Liver (tissue), 9 donors: Measurements from ENCODE around the gene TMF1. TPM values are rescaled to one million over a fixed set of nuclear protein-coding genes. Genes with fewer than 3 reads are reported as not detected.

Experiments used
- DNase-seq: peaks from one replicate; pipeline ENCODE4 v3.0.0-alpha.2; 2017; ENCODE audit warnings: low spot score
- H3K27ac ChIP-seq, 2 donors: one replicate each; pipeline ENCODE4 v1.7.0; 2013; ENCODE audit warnings: inconsistent platforms in 2 of 2, low read length in 2 of 2, control low read depth in 1 of 2, low read depth in 1 of 2, mild to moderate bottlenecking in 1 of 2
- H3K27me3 ChIP-seq, 4 donors: one replicate each; pipeline versions ENCODE4 v1.6.1 to v1.7.0; 2013; ENCODE audit warnings: low read length in 3 of 4, inconsistent platforms in 1 of 4, mild to moderate bottlenecking in 1 of 4, moderate library complexity in 1 of 4; ENCODE audit not compliant: control insufficient read depth in 4 of 4, insufficient read depth in 4 of 4
- H3K36me3 ChIP-seq, 4 donors: one replicate each; pipeline versions ENCODE4 v1.6.1 to v1.7.0; 2013; ENCODE audit warnings: low read length in 3 of 4, mild to moderate bottlenecking in 3 of 4, low read depth in 1 of 4, moderate library complexity in 1 of 4; ENCODE audit not compliant: control insufficient read depth in 4 of 4, insufficient read depth in 3 of 4
- H3K4me1 ChIP-seq, 4 donors: one replicate each; pipeline versions ENCODE4 v1.6.1 to v1.7.0; 2013; ENCODE audit warnings: low read length in 3 of 4, mild to moderate bottlenecking in 3 of 4, moderate library complexity in 1 of 4; ENCODE audit not compliant: control insufficient read depth in 4 of 4, insufficient read depth in 4 of 4
- H3K4me3 ChIP-seq, 3 donors: one replicate each; pipeline versions ENCODE4 v1.6.1 to v1.7.0; 2013; ENCODE audit warnings: low read length in 3 of 3, control low read depth in 1 of 3, low read depth in 1 of 3, mild to moderate bottlenecking in 1 of 3
- H3K9ac ChIP-seq, 2 donors: one replicate each; pipeline ENCODE4 v1.7.0; 2013; ENCODE audit warnings: low read length in 2 of 2, mild to moderate bottlenecking in 2 of 2, moderate library complexity in 2 of 2, control low read depth in 1 of 2, low read depth in 1 of 2
- H3K9me3 ChIP-seq, 4 donors: one replicate each; pipeline versions ENCODE4 v1.6.1 to v1.7.0; 2013; ENCODE audit warnings: low read length in 3 of 4; ENCODE audit not compliant: control insufficient read depth in 4 of 4
- CTCF ChIP-seq: fragments of 150-350 bp; IDR thresholded peaks from 2 replicates; pipeline ENCODE4 v1.5.1; 2017; ENCODE audit warnings: improper control_type of control experiment, low read depth, low read length; ENCODE audit not compliant: missing input control
- EGR1 ChIP-seq, 2 donors: IDR thresholded peaks; 2 replicates each; pipeline ENCODE4 v1.6.1; 2016 to 2018; ENCODE audit warnings: antibody characterized with exemption in 2 of 2, low read depth in 2 of 2
- FOXA2 ChIP-seq: IDR thresholded peaks from 2 replicates; pipeline ENCODE4 v1.6.1; 2016; ENCODE audit warnings: antibody characterized with exemption
- HNF4A ChIP-seq, 2 donors: conservative IDR thresholded peaks; 2 replicates each; pipeline ENCODE4 v1.6.1; 2016; ENCODE audit warnings: antibody characterized with exemption in 2 of 2, mild to moderate bottlenecking in 2 of 2
- JUND ChIP-seq, 2 donors: IDR thresholded peaks; 2 replicates each; pipeline ENCODE4 v1.6.1; 2016; ENCODE audit warnings: antibody characterized with exemption in 2 of 2
- RAD21 ChIP-seq, 2 donors: IDR thresholded peaks; 2 replicates each; pipeline ENCODE4 v1.6.1; 2016; ENCODE audit warnings: antibody characterized with exemption in 2 of 2, mild to moderate bottlenecking in 2 of 2
- SP1 ChIP-seq: IDR thresholded peaks from 2 replicates; pipeline ENCODE4 v1.6.1; 2018; ENCODE audit warnings: antibody characterized with exemption, mild to moderate bottlenecking
- TAF1 ChIP-seq: conservative IDR thresholded peaks from 2 replicates; pipeline ENCODE4 v1.6.1; 2016; ENCODE audit warnings: antibody characterized with exemption, mild to moderate bottlenecking
- YY1 ChIP-seq: IDR thresholded peaks from 2 replicates; pipeline ENCODE4 v1.6.1; 2016; ENCODE audit warnings: antibody characterized with exemption, mild to moderate bottlenecking
- ZBTB33 ChIP-seq: IDR thresholded peaks from 2 replicates; pipeline ENCODE4 v1.6.1; 2016; ENCODE audit warnings: antibody characterized with exemption
- WGBS: extraction: QIAGEN DNeasy Blood & Tissue Kit; methylation state at CpG from one replicate; pipeline ENCODE4 v1.1.7; 2013; 5-methylcytosine and 5-hydroxymethylcytosine counted together
- polyA plus RNA-seq, 2 donors: library from polyadenylated mRNA; stranded (reverse) in 1 of 2; unstranded in 1 of 2; fragments of 200-250 nt in 1 of 2; fragments of >200 nt in 1 of 2; fragmentation: Nextera tagmentation in 1 of 2; extraction: Ambion mirVana in 1 of 2; gene quantifications; one replicate each; pipeline versions ENCODE4 v1.2.1 to v1.2.3, GENCODE V29; 2013 to 2015
- total RNA-seq, 2 donors: library from RNA; depleted of rRNA; stranded (reverse); fragments of >200 nt; gene quantifications; one replicate each; pipeline ENCODE4 v1.2.3, GENCODE V29; 2014
- donor health status: healthy.
- donor health status: healthy.
- donor health status: healthy.
- donor health status: healthy.
- donor health status: healthy.

Gene TMF1
- total and polyA plus RNA-seq, 4 donors = 5.5 to 19.4 (median 8.6) TPM

- no peak for TF ChIP-seq RAD21 (IDR thresholded peaks at IDR 0.05)
- 72% methylated on average over 2 of the region's 2 CpGs for WGBS
- Histone ChIP-seq H3K4me3 (no peak overlapping the region), H3K27me3 (no peaks in the 10 kb centered on the region), H3K9ac (no peak overlapping the region), H3K9me3 (no peaks in the 10 kb centered on the region), H3K4me1 (peaks cover 7 to 37% (median 30%) of the 10 kb centered on the region in 4 donors), H3K27ac (no peak overlapping the region), H3K36me3 (no peaks in the 10 kb centered on the region)
- no peak for DNase-seq
These were observed 35.9 kb upstream of the TMF1 start for GRCh38 chr3:69088063-69088462.

- H3K9ac ChIP-seq = no peak overlapping the region
- H3K27ac ChIP-seq = no peak overlapping the region
- H3K4me3 ChIP-seq = no peak overlapping the region
- DNase-seq = no peak
- 89% methylated on average over 3 of the region's 3 CpGs for WGBS
- no peaks in the 10 kb centered on the region for H3K27me3 ChIP-seq
- no peaks in the 10 kb centered on the region for H3K36me3 ChIP-seq
- TF ChIP-seq YY1 (no peak), ZBTB33 (no peak), HNF4A (conservative IDR thresholded peaks at IDR 0.05) (no peak), EGR1 (IDR thresholded peaks at IDR 0.05; ENCODE audit: low read depth in 2 of 2) (no peak), JUND (IDR thresholded peaks at IDR 0.05) (no peak), FOXA2 (no peak), CTCF (no peak), SP1 (no peak)
- no peaks in the 10 kb centered on the region for H3K9me3 ChIP-seq
- peaks cover 7 to 33% (median 25%) of the 10 kb centered on the region in 4 donors for H3K4me1 ChIP-seq
These were observed 35.1 kb upstream of the TMF1 start for GRCh38 chr3:69087030-69087791.

- TF ChIP-seq TAF1 (no peak), RAD21 (IDR thresholded peaks at IDR 0.05) (no peak), SP1 (peak; percentile 9), HNF4A (conservative IDR thresholded peaks at IDR 0.05) (peak in 1 of 2 donors; percentile 9)
- Histone ChIP-seq H3K27me3 (no peaks in the 10 kb centered on the region), H3K36me3 (no peaks in the 10 kb centered on the region), H3K27ac (peak overlapping the region; percentile 85 to 94), H3K4me3 (peak overlapping the region; percentile 73 to 97 (median 83)), H3K4me1 (peaks cover 7 to 22% (median 15%) of the 10 kb centered on the region in 4 donors), H3K9ac (peak overlapping the region; percentile 43 to 91), H3K9me3 (no peaks in the 10 kb centered on the region)
- DNase-seq = peak; percentile 77
- 16% methylated on average over 8 of the region's 8 CpGs for WGBS
These were observed 33.9 kb upstream of the TMF1 start for GRCh38 chr3:69085833-69086722.
